Parathyroid adenoma (tissue), 2 donors: ENCODE measurements around the gene BBLN.
"Not testable (repeated sequence)": the region's sequence is repeated elsewhere in the genome, so short reads cannot be mapped to it uniquely, and the experiment has no call there.

ENCODE experiments used
- H2AFZ ChIP-seq: fragments of 300-600 bp; sonication (generic); one replicate; pipeline ENCODE4 v1.7.0; 2017; ENCODE audit warnings: antibody characterized with exemption, mild to moderate bottlenecking
- H3K27ac ChIP-seq: fragments of 300-600 bp; sonication (generic); one replicate; pipeline ENCODE4 v1.7.0; 2017
- H3K27me3 ChIP-seq: fragments of 300-600 bp; sonication (generic); one replicate; pipeline ENCODE4 v1.7.0; 2017; ENCODE audit warnings: low read length; ENCODE audit not compliant: control insufficient read depth, insufficient read depth
- H3K36me3 ChIP-seq: fragments of 300-600 bp; sonication (generic); one replicate; pipeline ENCODE4 v1.7.0; 2017; ENCODE audit warnings: low read length; ENCODE audit not compliant: control insufficient read depth, insufficient read depth
- H3K4me1 ChIP-seq: fragments of 300-600 bp; sonication (generic); one replicate; pipeline ENCODE4 v1.7.0; 2017; ENCODE audit warnings: control low read depth
- H3K4me2 ChIP-seq: fragments of 300-600 bp; sonication (generic); one replicate; pipeline ENCODE4 v1.7.0; 2017; ENCODE audit warnings: low read length
- H3K4me3 ChIP-seq: fragments of 300-600 bp; sonication (generic); one replicate; pipeline ENCODE4 v1.7.0; 2017; ENCODE audit warnings: low read depth, low read length
- H3K79me2 ChIP-seq: fragments of 300-600 bp; sonication (generic); one replicate; pipeline ENCODE4 v1.7.0; 2017; ENCODE audit warnings: control low read depth
- H3K9ac ChIP-seq: fragments of 300-600 bp; sonication (generic); one replicate; pipeline ENCODE4 v1.7.0; 2017; ENCODE audit warnings: mild to moderate bottlenecking
- H3K9me3 ChIP-seq: fragments of 300-600 bp; sonication (generic); one replicate; pipeline ENCODE4 v1.7.0; 2017; ENCODE audit warnings: low read length; ENCODE audit not compliant: control insufficient read depth
- TF ChIP-seq, protein P1 (sequence below): fragments of 300-600 bp; sonication (generic); IDR thresholded peaks from one replicate; pipeline ENCODE4 v1.7.0; 2017; ENCODE audit warnings: antibody characterized with exemption, mild to moderate bottlenecking
- donor health status: primary hyperparathyroidism.

The BBLN gene, protein sequence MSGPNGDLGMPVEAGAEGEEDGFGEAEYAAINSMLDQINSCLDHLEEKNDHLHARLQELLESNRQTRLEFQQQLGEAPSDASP

DNA sequence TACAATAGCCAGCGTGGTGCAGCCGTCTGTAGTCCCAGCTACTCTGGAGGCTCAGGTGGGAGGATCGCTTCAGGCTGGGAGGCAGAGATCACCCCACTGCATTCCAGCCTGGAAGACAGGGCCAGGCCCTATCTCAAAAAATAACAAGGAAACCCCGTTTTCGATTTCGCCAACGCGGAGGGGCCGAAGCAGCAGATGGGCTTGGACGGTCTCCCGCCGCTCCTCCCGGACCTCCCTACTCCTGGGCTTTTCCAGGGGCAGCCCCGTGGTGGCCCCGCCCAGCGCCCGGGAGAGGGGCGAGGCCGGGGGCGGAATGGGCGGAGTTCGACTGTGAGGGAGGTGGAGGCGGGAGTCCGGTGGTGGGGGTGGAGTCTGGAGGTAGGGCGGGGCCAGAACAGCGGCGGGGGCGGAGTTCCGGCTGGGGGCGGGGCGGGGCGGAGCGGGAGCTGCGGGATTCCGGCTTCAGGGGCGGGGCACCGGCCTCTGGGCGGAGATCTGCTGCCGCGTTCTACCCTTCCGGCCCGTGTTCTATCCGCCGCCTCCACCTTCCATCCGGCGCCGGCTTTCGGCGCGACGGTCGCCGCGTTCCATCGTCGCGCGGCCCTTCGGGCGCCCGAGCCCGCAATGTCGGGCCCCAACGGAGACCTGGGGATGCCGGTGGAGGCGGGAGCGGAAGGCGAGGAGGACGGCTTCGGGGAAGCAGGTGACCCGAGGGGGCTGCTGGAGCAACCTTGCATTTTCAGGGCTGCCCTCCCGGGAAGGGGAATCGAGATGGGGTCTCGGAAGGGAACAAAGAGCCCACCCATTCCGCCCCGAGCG is at the start of gene BBLN:
Gene BBLN (plus strand): TSS at position 482 of the 819 bp plus-strand sequence. CDS start 143 bp downstream, at position 625.
- H2AFZ ChIP-seq: peak within 1 kb of the TSS; percentile 58
- H3K9ac ChIP-seq: no peak within 1 kb of the TSS
- H3K36me3 ChIP-seq: no peaks in the 10 kb centered on the region
- TF ChIP-seq, protein P1, sequence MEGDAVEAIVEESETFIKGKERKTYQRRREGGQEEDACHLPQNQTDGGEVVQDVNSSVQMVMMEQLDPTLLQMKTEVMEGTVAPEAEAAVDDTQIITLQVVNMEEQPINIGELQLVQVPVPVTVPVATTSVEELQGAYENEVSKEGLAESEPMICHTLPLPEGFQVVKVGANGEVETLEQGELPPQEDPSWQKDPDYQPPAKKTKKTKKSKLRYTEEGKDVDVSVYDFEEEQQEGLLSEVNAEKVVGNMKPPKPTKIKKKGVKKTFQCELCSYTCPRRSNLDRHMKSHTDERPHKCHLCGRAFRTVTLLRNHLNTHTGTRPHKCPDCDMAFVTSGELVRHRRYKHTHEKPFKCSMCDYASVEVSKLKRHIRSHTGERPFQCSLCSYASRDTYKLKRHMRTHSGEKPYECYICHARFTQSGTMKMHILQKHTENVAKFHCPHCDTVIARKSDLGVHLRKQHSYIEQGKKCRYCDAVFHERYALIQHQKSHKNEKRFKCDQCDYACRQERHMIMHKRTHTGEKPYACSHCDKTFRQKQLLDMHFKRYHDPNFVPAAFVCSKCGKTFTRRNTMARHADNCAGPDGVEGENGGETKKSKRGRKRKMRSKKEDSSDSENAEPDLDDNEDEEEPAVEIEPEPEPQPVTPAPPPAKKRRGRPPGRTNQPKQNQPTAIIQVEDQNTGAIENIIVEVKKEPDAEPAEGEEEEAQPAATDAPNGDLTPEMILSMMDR: no peak
- H3K4me1 ChIP-seq: no peaks in the 10 kb centered on the region
- H3K27me3 ChIP-seq: no peaks in the 10 kb centered on the region
- no peaks in the 10 kb centered on the region for H3K9me3 ChIP-seq
- peak within 1 kb of the TSS; percentile 58 for H3K4me3 ChIP-seq
- no peaks in the 10 kb centered on the region for H3K79me2 ChIP-seq
- H3K4me2 ChIP-seq: peak within 1 kb of the TSS; percentile 96
- no peak within 1 kb of the TSS for H3K27ac ChIP-seq

DNA sequence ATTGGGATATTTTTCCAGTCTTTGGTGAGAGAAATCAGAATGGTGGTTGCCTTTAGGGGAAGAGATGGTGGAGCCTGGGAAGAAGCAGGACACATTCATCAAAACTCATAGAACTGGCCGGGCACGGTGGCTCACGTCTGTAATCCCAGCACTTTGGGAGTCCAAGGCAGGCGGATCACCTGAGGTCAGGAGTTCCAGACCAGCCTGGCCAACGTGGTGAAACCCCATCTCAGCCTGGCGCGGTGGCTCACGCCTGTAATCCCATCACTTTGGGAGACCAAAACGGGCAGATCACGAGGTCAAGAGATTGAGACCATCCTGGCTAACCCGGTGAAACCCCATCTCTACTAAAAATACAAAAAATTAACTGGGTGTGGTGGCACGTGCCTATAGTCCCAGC is 48.3 kb upstream of the BBLN start:
- H3K27me3 ChIP-seq, H3K4me2 ChIP-seq, H3K9ac ChIP-seq, H3K27ac ChIP-seq, H3K79me2 ChIP-seq, H3K36me3 ChIP-seq, H2AFZ ChIP-seq, H3K4me3 ChIP-seq, H3K4me1 ChIP-seq, H3K9me3 ChIP-seq: not testable (repeated sequence)

DNA sequence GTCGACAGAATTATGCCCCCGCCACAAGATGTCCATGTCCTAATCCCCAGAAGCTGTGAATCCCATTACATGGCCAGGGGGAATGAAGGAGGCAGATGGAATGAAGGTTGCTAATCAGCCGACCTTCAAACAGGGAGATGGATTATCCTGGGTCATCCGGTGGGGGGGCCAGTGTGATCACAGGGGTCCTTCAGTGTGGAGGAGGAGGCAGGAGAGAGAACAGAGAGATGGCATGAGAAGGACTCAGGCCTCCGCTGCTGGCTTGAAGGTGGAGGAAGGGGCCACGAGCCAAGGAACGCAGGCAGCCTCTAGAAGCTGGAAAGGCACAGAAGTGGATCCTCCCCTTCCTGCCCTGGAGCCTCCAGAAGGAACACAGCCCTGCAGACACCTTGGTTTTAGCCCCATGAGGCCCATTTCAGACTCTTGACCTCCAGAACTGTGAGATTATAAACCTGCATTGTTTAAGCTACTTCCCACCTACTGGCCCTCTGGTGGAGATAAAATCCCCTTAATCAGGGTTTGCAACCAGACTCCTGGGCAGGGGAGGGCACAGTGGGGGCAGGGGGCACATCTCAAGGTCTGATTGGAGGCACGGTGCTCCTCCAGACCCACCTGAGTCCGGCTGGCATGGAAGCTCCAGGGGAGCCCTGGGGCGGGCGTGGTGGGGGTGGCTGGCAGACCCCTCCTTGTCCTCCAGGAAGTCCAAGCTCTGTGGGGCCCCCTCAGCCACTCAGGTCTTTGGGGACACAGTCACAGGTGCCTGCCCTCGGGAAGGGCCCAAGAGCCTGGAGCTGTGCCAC is 46.3 kb upstream of the BBLN start:
- Histone ChIP-seq H3K27me3 (no peaks in the 10 kb centered on the region), H2AFZ (no peak overlapping the region), H3K4me1 (no peaks in the 10 kb centered on the region), H3K9me3 (no peaks in the 10 kb centered on the region), H3K4me3 (no peak overlapping the region), H3K9ac (no peak overlapping the region), H3K27ac (no peak overlapping the region), H3K79me2 (no peaks in the 10 kb centered on the region), H3K36me3 (no peaks in the 10 kb centered on the region), H3K4me2 (no peak overlapping the region)
- TF ChIP-seq, protein P1: no peak

DNA sequence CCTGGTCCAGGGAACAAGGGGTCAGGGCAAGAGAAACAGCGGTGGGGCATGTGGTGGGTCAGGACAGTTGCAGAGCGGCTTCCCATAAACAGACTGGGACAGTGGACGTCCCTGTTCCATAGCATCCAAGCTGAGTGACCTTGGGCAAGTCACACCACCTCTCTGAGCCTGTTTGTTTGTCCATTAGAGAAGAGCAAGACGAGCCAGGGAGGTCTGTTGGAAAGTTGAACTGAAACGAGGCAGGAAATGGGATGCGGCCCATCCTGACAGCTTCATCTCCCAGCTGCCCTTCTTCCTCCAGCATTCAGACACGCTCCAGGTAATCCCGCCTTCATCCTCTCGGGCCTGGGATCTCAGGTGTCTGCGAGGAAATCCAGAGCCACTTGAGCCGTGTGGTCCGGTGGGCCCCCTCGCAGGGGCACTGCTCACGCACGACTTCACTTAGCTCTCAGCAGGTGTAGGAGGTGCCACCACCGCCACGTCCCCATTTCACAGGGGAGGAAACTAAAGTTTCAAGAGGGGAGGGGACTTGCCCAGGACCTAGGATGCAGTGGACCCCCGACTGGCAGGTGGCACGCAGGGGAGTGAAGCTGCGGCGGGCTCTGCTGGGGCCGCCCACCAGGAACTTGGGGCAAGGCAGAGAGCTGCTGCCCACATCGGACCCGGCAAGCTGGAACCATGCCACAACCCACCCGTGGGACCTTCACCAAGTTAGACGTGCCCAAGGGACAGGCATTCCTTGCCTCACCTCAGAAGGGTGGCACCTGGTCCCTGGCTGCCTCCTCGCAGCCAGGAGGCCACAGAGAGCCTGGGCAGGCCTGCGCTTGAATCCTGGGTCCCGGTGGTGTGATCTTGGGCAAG is 45.5 kb upstream of the BBLN start:
- H2AFZ ChIP-seq: no peak overlapping the region
- no peak overlapping the region for H3K27ac ChIP-seq
- H3K4me2 ChIP-seq: no peak overlapping the region
- TF ChIP-seq, protein P1: no peak
- H3K4me1 ChIP-seq: no peaks in the 10 kb centered on the region
- H3K36me3 ChIP-seq: no peaks in the 10 kb centered on the region
- H3K27me3 ChIP-seq: no peaks in the 10 kb centered on the region
- H3K79me2 ChIP-seq: no peaks in the 10 kb centered on the region
- no peak overlapping the region for H3K9ac ChIP-seq
- H3K9me3 ChIP-seq: no peaks in the 10 kb centered on the region
- no peak overlapping the region for H3K4me3 ChIP-seq
